Heart right ventricle (tissue), 16 donors: Measurements from ENCODE around the gene KDM5B. TPM values are rescaled to one million over a fixed set of nuclear protein-coding genes. Genes with fewer than 3 reads are reported as not detected.

ENCODE experiments used
- ATAC-seq, 8 donors: fragments of 200-7000 bp; cut with Tn5 transposase; one replicate each; pipeline ENCODE4 v1.9.1; 2020; ENCODE audit warnings: mild to moderate bottlenecking in 8 of 8, moderate library complexity in 8 of 8, moderate number of reproducible peaks in 1 of 8
- DNase-seq, 2 donors: peaks; one replicate each; pipeline ENCODE4 v3.0.0-alpha.2; 2020
- H3K27ac ChIP-seq, 10 donors: fragments of 200-600 bp; sonication (generic) in 2 of 10; one replicate each; pipeline versions ENCODE4 v1.5.0 to v1.8.0; 2020 to 2022; ENCODE audit warnings: mild to moderate bottlenecking in 3 of 10
- H3K27me3 ChIP-seq, 7 donors: fragments of 200-600 bp; one replicate each; pipeline ENCODE4 v1.8.0; 2021 to 2022; ENCODE audit warnings: mild to moderate bottlenecking in 2 of 7
- H3K36me3 ChIP-seq, 9 donors: fragments of 200-600 bp; sonication (generic) in 1 of 9; one replicate each; pipeline versions ENCODE4 v1.5.0 to v1.8.0; 2020 to 2022; ENCODE audit warnings: mild to moderate bottlenecking in 2 of 9
- H3K4me1 ChIP-seq, 9 donors: fragments of 200-600 bp; sonication (generic) in 1 of 9; one replicate each; pipeline versions ENCODE4 v1.5.0 to v1.8.0; 2020 to 2022; ENCODE audit warnings: mild to moderate bottlenecking in 4 of 9
- H3K4me3 ChIP-seq, 10 donors: fragments of 200-600 bp; sonication (generic) in 2 of 10; one replicate each; pipeline versions ENCODE4 v1.5.0 to v1.8.0; 2020 to 2022; ENCODE audit warnings: mild to moderate bottlenecking in 7 of 10, moderate library complexity in 2 of 10
- H3K9me3 ChIP-seq, 11 donors: fragments of 200-600 bp in 10 of 11; sonication (generic) in 2 of 11; one replicate each; pipeline versions ENCODE4 v1.5.0 to v1.8.0; 2013 to 2022; ENCODE audit warnings: mild to moderate bottlenecking in 2 of 11, control low read depth in 1 of 11, moderate library complexity in 1 of 11
- CTCF ChIP-seq, 9 donors: fragments of 200-600 bp; sonication (generic) in 2 of 9; IDR thresholded peaks; one replicate each; pipeline versions ENCODE4 v1.5.0 to v1.8.0; 2021 to 2022; ENCODE audit warnings: antibody characterized with exemption in 9 of 9, mild to moderate bottlenecking in 5 of 9, moderate library complexity in 1 of 9
- WGBS, 2 donors: extraction: QIAGEN DNeasy Blood & Tissue Kit; methylation state at CpG; one replicate each; pipeline ENCODE4 v1.1.7; 2013; ENCODE audit warnings: inconsistent platforms in 1 of 2; 5-methylcytosine and 5-hydroxymethylcytosine counted together
- intact Hi-C, 10 donors: fragments of 100-400 bp; cut with DNase I; formaldehyde crosslinking; loops; one replicate each; pipeline versions ENCODE4 v1.11.1 to v1.14.2; 2022
- polyA plus RNA-seq, 2 donors: library from polyadenylated mRNA; stranded (reverse); fragments of 200-250 nt; gene quantifications; one replicate each; pipeline ENCODE4 v1.2.3, GENCODE V29; 2013
- total RNA-seq, 10 donors: library from RNA; stranded (reverse); fragmentation: NEBNext Ultra II Directional in 3 of 10; extraction: Animal tissue kit (Norgen Biotek cat#: 25700) in 3 of 10; gene quantifications; one replicate each; pipeline versions ENCODE4 v1.2.1 to v1.2.4, GENCODE V29; 2021 to 2023
- donor health status: Arrhythmogenic right ventricular cardiomyopathy.
- donor health status: ischemic (EF 13 %, LVEDD 7.1; RV severe dilation, severe dysfunction).
- donor health status: healthy with polysubstance abuse.
- donor health status: DM: no; HTN: yes; CAD: no.
- donor health status: DM: no; HTN: no; CAD: no.
- donor health status: ischemic (EF 25% LVEDD 6.9; RV normal size, moderate dysfunction).
- donor health status: ischemic (EF 25% LVEDD 5.7; RV mildly dilated, moderate dysfunction).
- donor health status: healthy.
- donor health status: DM: yes; HTN: yes; CAD: no.
- donor health status: Ischemic cardiomyopathy.
- donor health status: ischemic (EF 35%, LVEDD 5.7; RV mildly dilated, moderate dysfunction).
- donor health status: nonischemic (EF 11% LVEDD 7.7; RV severe dilation, severe dysfunction).
- donor health status: DM: yes; HTN: yes; CAD: no.
- donor health status: PGD.
- donor health status: ischemic (EF 29% LVEDD 5.4; RV normal size, mild dysfunction).
- donor health status: nonischemic (EF 23%, LVEDD 6.1; RV moderate dilation, normal function).

Gene KDM5B
- total and polyA plus RNA-seq, 12 donors, result 4.9 to 18.5 (median 13.6) TPM

- no peaks in the 10 kb centered on the region for H3K9me3 ChIP-seq
- WGBS, 2 donors, result 54 to 63% methylated on average over 6 of the region's 6 CpGs
- H3K4me1 ChIP-seq, result no peaks in the 10 kb centered on the region
- ATAC-seq (no peak), DNase-seq (no peak)
- no peak overlapping the region for H3K27ac ChIP-seq
- peaks cover 0 to 92% (median 48%) of the 10 kb centered on the region in 7 donors for H3K27me3 ChIP-seq
- intact Hi-C loops, result no loop called here
- no peak overlapping the region for H3K4me3 ChIP-seq
- H3K36me3 ChIP-seq, result no peaks in the 10 kb centered on the region
- no peak for TF ChIP-seq CTCF (IDR thresholded peaks at IDR 0.05)
These were observed 111.2 kb downstream of the KDM5B start for GRCh38 chr1:202697038-202697437.

- Histone ChIP-seq H3K9me3 (no peaks in the 10 kb centered on the region), H3K4me3 (no peak overlapping the region), H3K27ac (no peak overlapping the region), H3K27me3 (peaks cover 0 to 91% (median 63%) of the 10 kb centered on the region in 7 donors), H3K4me1 (no peaks in the 10 kb centered on the region), H3K36me3 (no peaks in the 10 kb centered on the region)
- no peak for TF ChIP-seq CTCF (IDR thresholded peaks at IDR 0.05)
- ATAC-seq (no peak), DNase-seq (no peak)
- 60 to 64% methylated on average over 5 of the region's 5 CpGs for WGBS, 2 donors
- intact Hi-C loops, result no loop called here
These were observed 113.9 kb downstream of the KDM5B start for GRCh38 chr1:202694314-202694713.

DNA sequence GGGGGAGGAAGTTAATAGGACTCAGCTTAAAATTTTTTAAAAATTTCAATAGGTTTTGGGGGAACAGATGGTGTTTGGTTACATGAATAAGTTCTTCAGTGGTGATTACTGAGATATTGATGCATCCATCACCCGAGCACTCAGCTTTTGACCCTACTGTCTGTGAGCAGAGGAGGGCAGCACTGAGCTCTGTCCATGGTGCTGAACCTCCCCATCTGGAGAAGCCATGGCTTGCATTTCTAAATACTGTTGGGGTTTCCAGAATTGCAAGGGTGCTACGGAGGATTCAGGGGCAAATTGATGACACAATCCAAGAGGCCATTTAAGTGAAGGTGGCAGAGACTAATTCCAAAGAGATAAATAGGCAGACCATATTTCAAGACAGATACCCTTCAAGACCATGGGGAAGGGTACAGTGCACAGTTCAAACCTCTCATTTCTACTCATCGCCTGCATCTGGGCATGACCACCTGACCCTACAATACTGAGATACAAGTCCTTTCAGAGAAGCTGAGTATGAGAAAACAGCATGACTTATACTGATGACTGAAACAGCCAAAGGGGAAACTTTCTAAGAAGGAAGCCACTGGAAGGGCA is 115.2 kb downstream of the KDM5B start:
- peaks cover 0 to 91% (median 68%) of the 10 kb centered on the region in 7 donors for H3K27me3 ChIP-seq
- 33 to 37% methylated on average over 3 of the region's 3 CpGs for WGBS, 2 donors
- peak in 6 of 9 donors; percentile 29 to 48 (median 37) for TF ChIP-seq CTCF (IDR thresholded peaks at IDR 0.05)

DNA sequence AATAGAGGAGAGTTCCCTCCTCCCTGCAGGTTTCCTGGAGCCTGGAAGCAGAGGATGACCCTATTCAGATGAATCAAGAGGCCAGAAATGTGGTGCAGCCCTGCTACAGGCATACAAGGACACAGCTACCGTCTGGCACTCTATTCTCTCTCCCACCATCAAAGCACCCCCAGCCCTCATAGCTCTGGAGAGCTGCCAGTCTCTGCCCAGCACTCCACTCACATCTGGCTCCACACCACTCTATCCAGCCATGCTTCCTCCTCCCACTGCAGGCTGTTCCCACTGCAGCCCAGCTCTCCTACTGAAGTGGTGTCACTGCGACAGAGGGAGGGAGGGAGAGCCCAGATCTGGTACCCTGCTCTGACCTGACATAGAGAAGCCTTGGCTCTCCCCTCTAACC is 116.4 kb downstream of the KDM5B start:
- whole genome bisulfite sequencing, 2 donors, result 51 to 53% methylated on average over 2 of the region's 2 CpGs
- Histone ChIP-seq H3K27ac (no peak overlapping the region), H3K4me1 (no peaks in the 10 kb centered on the region), H3K36me3 (no peaks in the 10 kb centered on the region), H3K27me3 (peaks cover 0 to 91% (median 60%) of the 10 kb centered on the region in 7 donors), H3K9me3 (no peaks in the 10 kb centered on the region), H3K4me3 (no peak overlapping the region)
- no peak for TF ChIP-seq CTCF (IDR thresholded peaks at IDR 0.05)
- DNase-seq, result no peak
- no peak for ATAC-seq
- intact Hi-C loops, result no loop called here

More for the DNA sequence above, 115.2 kb downstream of the KDM5B start:
- Histone ChIP-seq H3K27ac (no peak overlapping the region), H3K4me3 (no peak overlapping the region), H3K4me1 (no peaks in the 10 kb centered on the region), H3K36me3 (no peaks in the 10 kb centered on the region), H3K9me3 (no peaks in the 10 kb centered on the region)
- intact Hi-C loops, result no loop called here
- ATAC-seq (peak in 6 of 8 donors; percentile 62 to 82 (median 76)), DNase-seq (peak; percentile 45 to 68)
